IMR-90 (cell line): Measurements from ENCODE around the gene CRIP1. TPM values are rescaled to one million over a fixed set of nuclear protein-coding genes. Genes with fewer than 3 reads are reported as not detected.

ENCODE experiments used
- ATAC-seq: fragments of 200-7000 bp; cut with Tn5 transposase; 2 replicates; pipeline ENCODE4 v1.9.1; 2020; ENCODE audit warnings: low read depth, mild to moderate bottlenecking, moderate library complexity
- BruUV-seq: library from RNA; stranded (reverse); fragments of 400-500 nt; replicated peaks from 2 replicates; lab custom pipeline; 2021; lab: Mats Ljungman, UMichigan
- CTCF ChIA-PET: fragments of 300-600 bp; formaldehyde crosslinking; extraction: SDS; loops from one replicate; lab custom pipeline; 2021; ENCODE audit warnings: antibody characterized with exemption; lab: Yijun Ruan, JAX
- POLR2A ChIA-PET: fragments of 300-600 bp; sonication (Branson Sonifier 250); formaldehyde crosslinking; loops from one replicate; lab custom pipeline; 2022; ENCODE audit warnings: antibody characterized with exemption; ENCODE audit not compliant: unreplicated experiment; lab: Charles Lee
- DNase-seq: peaks from one replicate; pipeline ENCODE4 v3.0.0; 2013
- H2AFZ ChIP-seq: replicated peaks from 2 replicates; pipeline ENCODE3; 2013; ENCODE audit warnings: low read length, mild to moderate bottlenecking; ENCODE audit not compliant: poor library complexity
- H2AK5ac ChIP-seq: 2 replicates; pipeline ENCODE4 v1.6.1; 2013; ENCODE audit warnings: low read depth, low read length, inconsistent platforms
- H2AK9ac ChIP-seq: replicated peaks from 2 replicates; pipeline ENCODE3; 2013; ENCODE audit warnings: mild to moderate bottlenecking, low read depth, low read length, moderate library complexity; ENCODE audit not compliant: poor library complexity
- H2BK120ac ChIP-seq: 2 replicates; pipeline ENCODE4 v1.6.1; 2013; ENCODE audit warnings: low read depth, low read length, inconsistent platforms
- H2BK15ac ChIP-seq: 3 replicates; pipeline ENCODE4 v1.6.1; 2013; ENCODE audit warnings: low read depth, low read length, inconsistent platforms
- H2BK20ac ChIP-seq: 2 replicates; pipeline ENCODE4 v1.6.1; 2013; ENCODE audit warnings: low read depth, mild to moderate bottlenecking, inconsistent platforms, low read length, moderate library complexity
- H2BK5ac ChIP-seq: 2 replicates; pipeline ENCODE4 v1.6.1; 2013; ENCODE audit warnings: mild to moderate bottlenecking, low read depth, low read length, inconsistent platforms; ENCODE audit not compliant: poor library complexity, severe bottlenecking
- H3K14ac ChIP-seq: replicated peaks from 2 replicates; pipeline ENCODE4 v1.6.1; 2013; ENCODE audit warnings: low read depth, low read length, inconsistent platforms
- H3K18ac ChIP-seq: 2 replicates; pipeline ENCODE4 v1.6.1; 2013; ENCODE audit warnings: low read depth, low read length, control low read depth
- H3K23ac ChIP-seq: 2 replicates; pipeline ENCODE4 v1.6.1; 2013; ENCODE audit warnings: low read depth, low read length, inconsistent platforms
- H3K27ac ChIP-seq: 2 replicates; pipeline ENCODE4 v1.5.1; 2013; ENCODE audit warnings: mild to moderate bottlenecking, control low read depth, low read length; ENCODE audit not compliant: insufficient read depth
- H3K27me3 ChIP-seq: 2 replicates; pipeline ENCODE4 v1.6.1; 2013; ENCODE audit warnings: low read length; ENCODE audit not compliant: control insufficient read depth, insufficient read depth
- H3K36me3 ChIP-seq: 2 replicates; pipeline ENCODE4 v1.6.1; 2013; ENCODE audit warnings: low read length, mixed read lengths; ENCODE audit not compliant: control insufficient read depth, insufficient read depth
- H3K4ac ChIP-seq: 2 replicates; pipeline ENCODE4 v1.6.1; 2013; ENCODE audit warnings: low read depth, low read length, inconsistent platforms
- H3K4me1 ChIP-seq: 2 replicates; pipeline ENCODE4 v1.6.1; 2013; ENCODE audit warnings: low read length, mixed read lengths; ENCODE audit not compliant: control insufficient read depth, insufficient read depth
- H3K4me2 ChIP-seq: 2 replicates; pipeline ENCODE4 v1.6.1; 2013; ENCODE audit warnings: low read depth, mild to moderate bottlenecking, control low read depth, low read length, moderate library complexity
- H3K4me3 ChIP-seq: 2 replicates; pipeline ENCODE4 v1.5.1; 2013; ENCODE audit warnings: low read depth, mild to moderate bottlenecking, control low read depth, low read length, moderate library complexity; ENCODE audit not compliant: insufficient read depth
- H3K56ac ChIP-seq: 2 replicates; pipeline ENCODE4 v1.6.1; 2013; ENCODE audit warnings: low read length, inconsistent platforms; ENCODE audit not compliant: insufficient read depth; ENCODE audit errors: extremely low read depth
- H3K79me1 ChIP-seq, 2 experiments: 2 replicates each; pipeline ENCODE4 v1.6.1; 2013; ENCODE audit warnings: low read length in 2 of 2, inconsistent platforms in 1 of 2, low read depth in 1 of 2
- H3K9ac ChIP-seq: 2 replicates; pipeline ENCODE4 v1.6.1; 2013; ENCODE audit warnings: low read depth, low read length, control low read depth
- H3K9me1 ChIP-seq: 2 replicates; pipeline ENCODE4 v1.6.1; 2013; ENCODE audit warnings: low read length, inconsistent platforms; ENCODE audit not compliant: insufficient read depth
- H3K9me3 ChIP-seq: 2 replicates; pipeline ENCODE4 v1.6.1; 2013; ENCODE audit warnings: low read length; ENCODE audit not compliant: control insufficient read depth, insufficient read depth
- H4K20me1 ChIP-seq: 2 replicates; pipeline ENCODE4 v1.6.1; 2013; ENCODE audit warnings: low read length, inconsistent platforms; ENCODE audit not compliant: insufficient read depth
- H4K5ac ChIP-seq: 2 replicates; pipeline ENCODE4 v1.6.1; 2013; ENCODE audit warnings: mild to moderate bottlenecking, low read depth, low read length, control low read depth
- H4K8ac ChIP-seq, 2 experiments: 2 replicates each; pipeline ENCODE4 v1.6.1; 2013; ENCODE audit warnings: low read depth in 2 of 2, low read length in 2 of 2, control low read depth in 1 of 2, inconsistent platforms in 1 of 2
- H4K91ac ChIP-seq: 2 replicates; pipeline ENCODE4 v1.6.1; 2013; ENCODE audit warnings: low read depth, low read length, inconsistent platforms; ENCODE audit not compliant: insufficient read depth
- ELK1 ChIP-seq: fragments of 150-350 bp; IDR thresholded peaks from 2 replicates; pipeline ENCODE4 v1.6.1; 2016; ENCODE audit warnings: low read depth, mild to moderate bottlenecking, low read length, moderate library complexity, borderline replicate concordance
- WGBS, 2 experiments: methylation state at CpG; one replicate each; pipeline versions ENCODE4 v1.1.5 to v1.1.7; 2013; ENCODE audit warnings: missing lambda C conversion rate in 2 of 2; ENCODE audit not compliant: insufficient read length in 1 of 2; ENCODE audit errors: extremely low coverage in 2 of 2; 5-methylcytosine and 5-hydroxymethylcytosine counted together
- dilution Hi-C: fragments of 300-500 bp; cut with HindIII; formaldehyde crosslinking; loops from one replicate; pipeline ENCODE4 v1.14.3; 2018; ENCODE audit warnings: low sequenced_read_pairs; ENCODE audit not compliant: unreplicated experiment
- in situ Hi-C: fragments of 300-500 bp; cut with MboI; formaldehyde crosslinking; loops from 3 replicates; pipeline ENCODE4 v1.14.3; 2019; ENCODE audit warnings: low sequenced_read_pairs, inconsistent platforms, mixed read lengths
- intact Hi-C: fragments of 100-400 bp; cut with micrococcal nuclease; formaldehyde crosslinking; loops from 2 replicates; pipeline ENCODE4 v1.10.0; 2022
- polyA plus RNA-seq, 3 experiments: library from polyadenylated mRNA; depleted of rRNA; stranded (reverse); fragments of >200 nt; gene quantifications; 2 replicates each; pipeline ENCODE4 v1.2.3, GENCODE V29; 2012; ENCODE audit warnings: low replicate concordance in 1 of 3
- total RNA-seq: library from RNA; depleted of rRNA; stranded (reverse); fragments of >200 nt; gene quantifications from 2 replicates; pipeline ENCODE4 v1.2.3, GENCODE V29; 2012

Gene CRIP1
- total and polyA plus RNA-seq, 2 of the 4 experiments (the other 2 are of a cell fraction): 0.21 TPM; not detected in 1

- H4K20me1 ChIP-seq: peaks cover 6% of the 10 kb centered on the region; the same call in 1 of the 2 replicates
- TF ChIP-seq ELK1: no peak
- no peak overlapping the region for H2BK20ac ChIP-seq
- H3K56ac ChIP-seq: no peak overlapping the region
- no TSS peak for BruUV-seq
- H3K4ac ChIP-seq: no peak overlapping the region
- peak overlapping the region; percentile 8 for H2AK9ac ChIP-seq
- no peak overlapping the region for H3K4me3 ChIP-seq
- peaks cover 0 to 5% of the 10 kb centered on the region in 2 experiments; a peak in 1 of 4 replicates for H3K79me1 ChIP-seq
- H3K27ac ChIP-seq: no peak overlapping the region
- peaks cover 2% of the 10 kb centered on the region; the same call in 1 of the 2 replicates for H3K4me1 ChIP-seq
- H3K27me3 ChIP-seq: peaks cover 25% of the 10 kb centered on the region; the same call in 1 of the 2 replicates
- no peak overlapping the region for H4K8ac ChIP-seq
- no peak overlapping the region for H3K14ac ChIP-seq
- no peaks in the 10 kb centered on the region for H3K9me3 ChIP-seq
- H3K9ac ChIP-seq: no peak overlapping the region
- no peak overlapping the region for H2BK120ac ChIP-seq
- no peak overlapping the region for H2BK15ac ChIP-seq
- H3K9me1 ChIP-seq: peaks cover 6% of the 10 kb centered on the region; the same call in 1 of the 2 replicates
- no peak overlapping the region for H3K4me2 ChIP-seq
- DNase-seq (no peak), ATAC-seq (no peak)
- WGBS, 2 experiments: 63% methylated on average over 1 of the region's 20 CpGs; no CpG with 5 or more reads in 1 of the 2 experiments
- no peaks in the 10 kb centered on the region for H3K36me3 ChIP-seq
- POLR2A ChIA-PET: no interaction called here
- no peak overlapping the region for H2AK5ac ChIP-seq
- H4K5ac ChIP-seq: no peak overlapping the region
- dilution Hi-C loops: no loop called here
- H2AFZ ChIP-seq: no peak overlapping the region
- in situ Hi-C loops: no loop called here
- no peak overlapping the region for H3K23ac ChIP-seq
- no peak overlapping the region for H3K18ac ChIP-seq
- H4K91ac ChIP-seq: no peak overlapping the region
- intact Hi-C loops: no loop called here
- CTCF ChIA-PET: interaction anchor here (0.7 to 2.5 kb wide), 5 partner anchors 8 to 118 kb away, joined by 3 to 32 read pairs (median 4); no protein-coding TSS in a partner anchor
- no peak overlapping the region for H2BK5ac ChIP-seq
Measured at GRCh38 chr14:105488781-105489541, 2.3 kb downstream of the CRIP1 start.
